Glutamatergic neuron (in vitro differentiated cells): ENCODE data around the gene PCDHA3. TPM values are rescaled to one million over a fixed set of nuclear protein-coding genes. Genes with fewer than 3 reads are reported as not detected.
"Not testable (repeated sequence)": the region's sequence is repeated elsewhere in the genome, so short reads cannot be mapped to it uniquely, and the experiment has no call there.

Source experiments
- DNase-seq: peaks from one replicate; pipeline ENCODE4 v3.0.0; 2022
- H3K27ac Mint-ChIP-seq: one replicate; pipeline ENCODE4 v1.8.0; 2020; ENCODE audit warnings: mild to moderate bottlenecking, mixed read lengths, inconsistent platforms; ENCODE audit not compliant: unreplicated experiment
- H3K27me3 Mint-ChIP-seq: one replicate; pipeline ENCODE4 v1.8.0; 2020; ENCODE audit warnings: mild to moderate bottlenecking, moderate library complexity, mixed read lengths, inconsistent platforms; ENCODE audit not compliant: unreplicated experiment
- H3K36me3 Mint-ChIP-seq: one replicate; pipeline ENCODE4 v1.8.0; 2020; ENCODE audit warnings: mild to moderate bottlenecking, mixed read lengths, inconsistent platforms; ENCODE audit not compliant: unreplicated experiment
- H3K4me1 Mint-ChIP-seq: one replicate; pipeline ENCODE4 v1.8.0; 2020; ENCODE audit warnings: mild to moderate bottlenecking, low read depth, mixed read lengths, inconsistent platforms; ENCODE audit not compliant: unreplicated experiment
- H3K4me3 Mint-ChIP-seq: one replicate; pipeline ENCODE4 v1.8.0; 2020; ENCODE audit warnings: mild to moderate bottlenecking, mixed read lengths, inconsistent platforms; ENCODE audit not compliant: unreplicated experiment
- H3K9me3 Mint-ChIP-seq: one replicate; pipeline ENCODE4 v1.8.0; 2020; ENCODE audit warnings: mild to moderate bottlenecking, moderate library complexity, mixed read lengths, inconsistent platforms; ENCODE audit not compliant: unreplicated experiment
- total RNA-seq: library from RNA; stranded (reverse); fragmentation: NEBNext Ultra II Directional; extraction: Animal tissue kit (Norgen Biotek cat#: 25700); gene quantifications from one replicate; pipeline ENCODE4 v1.2.1, GENCODE V29; 2021; ENCODE audit not compliant: unreplicated experiment
- TF ChIP-seq, protein P1 (sequence below): fragments of 200-600 bp; sonication (generic); IDR thresholded peaks from one replicate; pipeline ENCODE4 v1.5.0; 2021; ENCODE audit not compliant: partially characterized antibody, unreplicated experiment

The PCDHA3 gene
- total RNA-seq, 1 donor from 2014 or later, result 17.9 TPM

DNA sequence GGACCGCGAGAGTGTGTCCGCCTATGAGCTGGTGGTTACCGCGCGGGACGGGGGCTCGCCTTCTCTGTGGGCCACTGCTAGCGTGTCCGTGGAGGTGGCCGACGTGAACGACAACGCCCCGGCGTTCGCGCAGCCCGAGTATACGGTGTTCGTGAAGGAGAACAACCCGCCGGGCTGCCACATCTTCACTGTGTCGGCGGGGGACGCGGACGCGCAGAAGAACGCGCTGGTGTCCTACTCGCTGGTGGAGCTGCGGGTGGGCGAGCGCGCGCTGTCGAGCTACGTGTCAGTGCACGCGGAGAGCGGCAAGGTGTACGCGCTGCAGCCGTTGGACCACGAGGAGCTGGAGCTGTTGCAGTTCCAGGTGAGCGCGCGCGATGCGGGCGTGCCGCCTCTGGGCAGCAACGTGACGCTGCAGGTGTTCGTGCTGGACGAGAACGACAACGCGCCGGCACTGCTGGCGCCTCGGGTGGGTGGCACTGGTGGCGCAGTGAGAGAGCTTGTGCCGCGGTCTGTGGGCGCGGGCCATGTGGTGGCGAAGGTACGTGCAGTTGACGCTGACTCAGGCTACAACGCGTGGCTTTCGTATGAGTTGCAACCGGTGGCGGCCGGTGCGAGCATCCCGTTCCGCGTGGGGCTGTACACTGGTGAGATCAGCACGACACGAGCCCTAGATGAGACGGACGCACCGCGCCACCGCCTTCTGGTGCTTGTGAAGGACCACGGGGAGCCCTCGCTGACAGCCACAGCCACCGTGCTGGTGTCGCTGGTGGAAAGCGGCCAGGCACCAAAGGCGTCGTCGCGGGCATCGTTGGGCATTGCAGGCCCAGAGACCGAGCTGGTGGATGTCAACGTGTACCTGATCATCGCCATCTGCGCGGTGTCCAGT, 35.0 kb downstream of the PCDHA3 start:
- TF ChIP-seq, protein P1, sequence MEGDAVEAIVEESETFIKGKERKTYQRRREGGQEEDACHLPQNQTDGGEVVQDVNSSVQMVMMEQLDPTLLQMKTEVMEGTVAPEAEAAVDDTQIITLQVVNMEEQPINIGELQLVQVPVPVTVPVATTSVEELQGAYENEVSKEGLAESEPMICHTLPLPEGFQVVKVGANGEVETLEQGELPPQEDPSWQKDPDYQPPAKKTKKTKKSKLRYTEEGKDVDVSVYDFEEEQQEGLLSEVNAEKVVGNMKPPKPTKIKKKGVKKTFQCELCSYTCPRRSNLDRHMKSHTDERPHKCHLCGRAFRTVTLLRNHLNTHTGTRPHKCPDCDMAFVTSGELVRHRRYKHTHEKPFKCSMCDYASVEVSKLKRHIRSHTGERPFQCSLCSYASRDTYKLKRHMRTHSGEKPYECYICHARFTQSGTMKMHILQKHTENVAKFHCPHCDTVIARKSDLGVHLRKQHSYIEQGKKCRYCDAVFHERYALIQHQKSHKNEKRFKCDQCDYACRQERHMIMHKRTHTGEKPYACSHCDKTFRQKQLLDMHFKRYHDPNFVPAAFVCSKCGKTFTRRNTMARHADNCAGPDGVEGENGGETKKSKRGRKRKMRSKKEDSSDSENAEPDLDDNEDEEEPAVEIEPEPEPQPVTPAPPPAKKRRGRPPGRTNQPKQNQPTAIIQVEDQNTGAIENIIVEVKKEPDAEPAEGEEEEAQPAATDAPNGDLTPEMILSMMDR, result no peak
- H3K9me3 Mint-ChIP-seq, result peaks cover 18% of the 10 kb centered on the region
- DNase-seq, result no peak
- H3K27ac Mint-ChIP-seq, result no peak overlapping the region
- H3K36me3 Mint-ChIP-seq, result peaks cover 59% of the 10 kb centered on the region
- H3K27me3 Mint-ChIP-seq, result peaks cover 5% of the 10 kb centered on the region
- no peaks in the 10 kb centered on the region for H3K4me1 Mint-ChIP-seq
- no peak overlapping the region for H3K4me3 Mint-ChIP-seq

DNA sequence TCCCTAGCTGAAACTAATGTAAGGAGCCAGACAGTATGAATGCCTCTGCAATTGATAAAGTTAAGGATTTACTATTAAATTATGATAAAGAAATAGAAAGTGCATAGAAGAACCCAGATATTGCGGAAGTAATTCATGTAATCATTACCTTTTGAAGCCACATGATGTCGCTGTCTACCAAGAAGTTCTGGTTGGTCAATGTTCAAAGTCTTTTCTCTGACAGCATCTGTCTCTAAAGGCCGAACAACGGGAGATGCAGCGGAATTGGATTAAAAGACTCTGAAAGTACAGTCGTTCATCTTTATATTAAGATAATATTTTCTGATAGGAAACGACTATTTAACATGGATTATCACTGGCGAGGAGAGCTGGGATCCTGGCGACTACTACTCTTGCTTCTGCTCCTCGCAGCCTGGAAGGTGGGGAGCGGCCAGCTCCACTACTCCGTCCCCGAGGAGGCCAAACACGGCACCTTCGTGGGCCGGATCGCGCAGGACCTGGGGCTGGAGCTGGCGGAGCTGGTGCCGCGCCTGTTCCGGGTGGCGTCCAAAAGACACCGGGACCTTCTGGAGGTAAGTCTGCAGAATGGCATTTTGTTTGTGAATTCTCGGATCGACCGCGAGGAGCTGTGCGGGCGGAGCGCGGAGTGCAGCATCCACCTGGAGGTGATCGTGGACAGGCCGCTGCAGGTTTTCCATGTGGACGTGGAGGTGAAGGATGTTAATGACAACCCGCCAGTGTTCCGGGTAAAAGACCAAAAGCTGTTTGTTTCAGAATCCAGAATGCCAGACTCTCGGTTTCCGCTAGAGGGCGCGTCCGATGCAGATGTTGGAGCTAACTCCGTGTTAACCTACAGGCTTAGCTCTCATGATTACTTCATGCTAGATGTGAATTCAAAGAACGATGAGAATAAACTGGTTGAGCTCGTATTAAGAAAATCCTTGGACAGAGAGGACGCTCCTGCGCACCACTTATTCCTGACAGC, 40.4 kb downstream of the PCDHA3 start, which contains the start of gene PCDHA8:
Gene PCDHA8 (plus strand): TSS at position 210 of the 985 bp plus-strand sequence. CDS start 135 bp downstream, at position 345.
- DNase-seq, result no peak
- Mint-ChIP-seq H3K27ac (no peak within 1 kb of the TSS), H3K4me1 (no peaks in the 10 kb centered on the region), H3K27me3 (peaks cover 3% of the 10 kb centered on the region), H3K4me3 (no peak within 1 kb of the TSS), H3K36me3 (peaks cover 42% of the 10 kb centered on the region), H3K9me3 (peaks cover 8% of the 10 kb centered on the region)
- TF ChIP-seq, protein P1, result no peak

DNA sequence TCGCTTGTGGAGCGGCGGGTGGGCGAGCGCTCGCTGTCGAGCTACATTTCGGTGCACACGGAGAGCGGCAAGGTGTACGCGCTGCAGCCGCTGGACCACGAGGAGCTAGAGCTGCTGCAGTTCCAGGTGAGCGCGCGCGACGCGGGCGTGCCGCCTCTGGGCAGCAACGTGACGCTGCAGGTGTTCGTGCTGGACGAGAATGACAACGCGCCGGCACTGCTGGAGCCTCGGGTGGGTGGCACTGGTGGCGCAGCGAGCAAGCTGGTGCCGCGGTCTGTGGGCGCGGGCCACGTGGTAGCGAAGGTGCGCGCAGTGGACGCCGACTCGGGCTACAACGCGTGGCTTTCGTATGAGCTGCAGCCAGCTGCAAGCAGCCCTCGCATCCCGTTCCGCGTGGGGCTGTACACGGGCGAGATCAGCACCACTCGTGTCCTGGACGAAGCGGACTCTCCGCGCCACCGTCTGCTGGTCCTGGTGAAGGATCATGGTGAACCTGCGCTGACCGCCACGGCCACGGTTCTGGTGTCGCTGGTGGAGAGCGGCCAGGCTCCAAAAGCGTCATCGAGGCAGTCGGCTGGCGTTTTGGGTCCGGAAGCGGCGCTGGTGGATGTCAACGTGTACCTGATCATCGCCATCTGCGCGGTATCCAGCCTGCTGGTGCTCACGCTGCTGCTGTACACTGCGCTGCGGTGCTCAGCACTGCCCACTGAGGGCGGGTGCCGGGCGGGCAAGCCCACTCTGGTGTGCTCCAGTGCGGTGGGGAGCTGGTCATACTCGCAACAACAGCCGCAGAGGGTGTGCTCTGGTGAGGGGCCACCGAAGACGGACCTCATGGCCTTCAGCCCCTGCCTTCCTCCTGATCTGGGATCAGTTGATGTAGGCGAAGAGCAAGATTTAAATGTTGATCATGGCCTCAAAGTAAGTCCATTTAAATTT, 42.2 kb downstream of the PCDHA3 start:
- H3K9me3 Mint-ChIP-seq, result peaks cover 9% of the 10 kb centered on the region
- peaks cover 5% of the 10 kb centered on the region for H3K4me1 Mint-ChIP-seq
- H3K4me3 Mint-ChIP-seq, result no peak overlapping the region
- no peak overlapping the region for H3K27ac Mint-ChIP-seq
- DNase-seq, result no peak
- peaks cover 4% of the 10 kb centered on the region for H3K27me3 Mint-ChIP-seq
- TF ChIP-seq, protein P1, result no peak
- peaks cover 49% of the 10 kb centered on the region for H3K36me3 Mint-ChIP-seq

DNA sequence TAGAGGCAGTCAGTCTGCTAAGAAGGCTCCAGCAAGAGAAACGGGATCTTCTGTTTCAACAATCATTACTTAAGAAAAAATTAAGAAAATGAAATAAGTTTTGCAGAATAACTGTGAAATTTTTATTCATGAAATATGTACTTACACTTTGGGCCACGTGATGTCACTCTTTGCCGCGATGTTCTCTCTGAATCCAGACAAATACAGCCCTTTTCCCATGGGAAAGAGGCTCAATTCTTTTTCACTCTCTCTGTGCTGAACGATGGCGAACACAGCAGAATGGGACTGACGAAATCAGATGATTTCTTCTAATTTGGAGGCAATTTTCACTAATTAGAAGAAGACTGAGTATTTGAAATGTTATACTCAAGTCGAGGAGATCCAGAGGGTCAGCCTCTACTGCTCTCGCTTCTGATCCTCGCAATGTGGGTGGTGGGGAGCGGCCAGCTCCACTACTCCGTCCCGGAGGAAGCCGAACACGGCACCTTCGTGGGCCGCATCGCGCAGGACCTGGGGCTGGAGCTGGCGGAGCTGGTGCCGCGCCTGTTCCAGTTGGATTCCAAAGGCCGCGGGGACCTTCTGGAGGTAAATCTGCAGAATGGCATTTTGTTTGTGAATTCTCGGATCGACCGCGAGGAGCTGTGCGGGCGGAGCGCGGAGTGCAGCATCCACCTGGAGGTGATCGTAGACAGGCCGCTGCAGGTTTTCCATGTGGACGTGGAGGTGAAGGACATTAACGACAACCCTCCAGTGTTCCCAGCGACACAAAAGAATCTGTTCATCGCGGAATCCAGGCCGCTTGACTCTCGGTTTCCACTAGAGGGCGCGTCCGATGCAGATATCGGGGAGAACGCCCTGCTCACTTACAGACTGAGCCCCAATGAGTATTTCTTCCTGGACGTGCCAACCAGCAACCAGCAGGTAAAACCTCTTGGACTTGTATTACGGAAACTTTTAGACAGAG, 47.6 kb downstream of the PCDHA3 start, which contains the start of gene PCDHA9:
Gene PCDHA9 (plus strand): TSS at position 244 of the 964 bp plus-strand sequence. CDS start 114 bp downstream, at position 358.
- peak within 1 kb of the TSS; percentile 91 for H3K27ac Mint-ChIP-seq
- H3K27me3 Mint-ChIP-seq, H3K4me1 Mint-ChIP-seq, DNase-seq: not testable (repeated sequence)
- H3K9me3 Mint-ChIP-seq, result peaks cover 10% of the 10 kb centered on the region
- H3K4me3 Mint-ChIP-seq, result peak within 1 kb of the TSS; percentile 91
- peaks cover 34% of the 10 kb centered on the region for H3K36me3 Mint-ChIP-seq

DNA sequence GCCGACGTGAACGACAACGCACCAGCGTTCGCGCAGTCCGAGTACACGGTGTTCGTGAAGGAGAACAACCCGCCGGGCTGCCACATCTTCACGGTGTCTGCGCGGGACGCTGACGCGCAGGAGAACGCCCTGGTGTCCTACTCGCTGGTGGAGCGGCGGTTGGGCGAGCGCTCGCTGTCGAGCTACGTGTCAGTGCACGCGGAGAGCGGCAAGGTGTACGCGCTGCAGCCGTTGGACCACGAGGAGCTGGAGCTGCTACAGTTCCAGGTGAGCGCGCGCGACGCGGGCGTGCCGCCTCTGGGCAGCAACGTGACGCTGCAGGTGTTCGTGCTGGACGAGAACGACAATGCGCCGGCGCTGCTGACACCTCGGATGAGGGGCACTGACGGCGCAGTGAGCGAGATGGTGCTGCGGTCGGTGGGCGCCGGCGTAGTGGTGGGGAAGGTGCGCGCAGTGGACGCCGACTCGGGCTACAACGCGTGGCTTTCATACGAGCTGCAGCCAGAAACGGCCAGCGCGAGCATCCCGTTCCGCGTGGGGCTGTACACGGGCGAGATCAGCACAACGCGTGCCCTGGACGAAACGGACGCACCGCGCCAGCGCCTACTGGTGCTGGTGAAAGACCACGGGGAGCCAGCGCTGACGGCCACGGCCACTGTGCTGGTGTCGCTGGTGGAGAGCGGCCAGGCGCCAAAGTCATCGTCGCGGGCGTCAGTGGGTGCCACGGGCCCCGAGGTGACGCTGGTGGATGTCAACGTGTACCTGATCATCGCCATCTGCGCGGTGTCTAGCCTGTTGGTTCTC, 49.2 kb downstream of the PCDHA3 start:
- Mint-ChIP-seq H3K36me3 (peaks cover 29% of the 10 kb centered on the region), H3K9me3 (peaks cover 10% of the 10 kb centered on the region)
- H3K4me1 Mint-ChIP-seq, H3K27ac Mint-ChIP-seq, DNase-seq, H3K4me3 Mint-ChIP-seq, H3K27me3 Mint-ChIP-seq: not testable (repeated sequence)
